HEK293 (cell line): ENCODE results near the gene PCDHGA9.

Source experiments
- CTCF ChIA-PET: fragments of 350-600 bp; formaldehyde crosslinking; extraction: SDS; loops from one replicate; lab custom pipeline; 2021; ENCODE audit warnings: antibody characterized with exemption; lab: Yijun Ruan, JAX
- POLR2A ChIA-PET: fragments of 300-600 bp; formaldehyde crosslinking; extraction: SDS; loops from one replicate; lab custom pipeline; 2020; ENCODE audit warnings: antibody characterized with exemption, inconsistent platforms; lab: Yijun Ruan, JAX
- H3K27ac ChIP-seq: fragments of 200-500 bp; sonication (Bioruptor generic); 2 replicates; pipeline ENCODE4 v1.5.1; 2014; ENCODE audit warnings: low read depth, low read length, control low read depth, inconsistent platforms; ENCODE audit errors: extremely low read depth
- H3K36me3 ChIP-seq, 2 experiments: fragments of 200-500 bp in 1 of 2; sonication (Bioruptor generic) in 1 of 2; 1 replicate in 1 of 2; 2 replicates in 1 of 2; pipeline ENCODE4 v1.5.1; 2014 to 2017; ENCODE audit warnings: inconsistent platforms in 2 of 2, low read length in 2 of 2; ENCODE audit not compliant: control insufficient read depth in 2 of 2, insufficient read depth in 1 of 2
- H3K4me1 ChIP-seq: fragments of 200-500 bp; sonication (Bioruptor generic); 2 replicates; pipeline ENCODE4 v1.5.1; 2014; ENCODE audit warnings: mild to moderate bottlenecking, low read length, inconsistent platforms; ENCODE audit not compliant: control insufficient read depth, insufficient read depth
- H3K4me3 ChIP-seq: 2 replicates; pipeline ENCODE4 v1.5.1; 2011; ENCODE audit warnings: low read depth, mild to moderate bottlenecking, control low read depth, low read length, moderate library complexity
- H3K9me3 ChIP-seq: fragments of 200-500 bp; sonication (Bioruptor generic); 2 replicates; pipeline ENCODE4 v1.5.1; 2014; ENCODE audit warnings: low read depth, low read length, inconsistent platforms; ENCODE audit not compliant: control insufficient read depth, insufficient read depth
- EGR2 ChIP-seq: fragments of 450-650 bp; formaldehyde crosslinking; IDR thresholded peaks from 2 replicates; pipeline ENCODE4 v1.5.1; 2016; ENCODE audit warnings: low read depth, missing biosample characterization, missing genetic modification characterization
- GLIS2 ChIP-seq: fragments of 450-650 bp; formaldehyde crosslinking; IDR thresholded peaks from 2 replicates; pipeline ENCODE4 v1.5.1; 2016; ENCODE audit warnings: missing biosample characterization, missing genetic modification characterization
- ZBTB17 ChIP-seq: fragments of 450-650 bp; formaldehyde crosslinking; IDR thresholded peaks from 2 replicates; pipeline ENCODE4 v1.5.1; 2016; ENCODE audit warnings: missing biosample characterization, missing genetic modification characterization
- ZNF10 ChIP-seq: fragments of 450-650 bp; formaldehyde crosslinking; IDR thresholded peaks from 2 replicates; pipeline ENCODE4 v1.5.1; 2017; ENCODE audit warnings: missing biosample characterization, missing genetic modification characterization
- ZNF112 ChIP-seq: fragments of 450-650 bp; formaldehyde crosslinking; IDR thresholded peaks from 2 replicates; pipeline ENCODE4 v1.5.0; 2017; ENCODE audit warnings: missing biosample characterization, missing genetic modification characterization
- ZNF114 ChIP-seq: fragments of 450-650 bp; formaldehyde crosslinking; IDR thresholded peaks from 2 replicates; pipeline ENCODE4 v1.5.0; 2017; ENCODE audit warnings: missing biosample characterization, missing genetic modification characterization
- ZNF239 ChIP-seq: fragments of 450-650 bp; formaldehyde crosslinking; IDR thresholded peaks from 2 replicates; pipeline ENCODE4 v1.5.1; 2016; ENCODE audit warnings: missing biosample characterization, missing genetic modification characterization
- ZNF292 ChIP-seq: fragments of 450-650 bp; formaldehyde crosslinking; IDR thresholded peaks from 2 replicates; pipeline ENCODE4 v1.5.1; 2016; ENCODE audit warnings: low read depth, missing biosample characterization, missing genetic modification characterization, borderline replicate concordance
- ZNF302 ChIP-seq: fragments of 450-650 bp; formaldehyde crosslinking; IDR thresholded peaks from 2 replicates; pipeline ENCODE4 v1.5.1; 2016; ENCODE audit warnings: missing biosample characterization, missing genetic modification characterization, low read depth
- ZNF311 ChIP-seq: fragments of 450-650 bp; formaldehyde crosslinking; IDR thresholded peaks from 2 replicates; pipeline ENCODE4 v1.5.1; 2017; ENCODE audit warnings: missing biosample characterization, missing genetic modification characterization, borderline replicate concordance
- ZNF423 ChIP-seq: fragments of 450-650 bp; formaldehyde crosslinking; IDR thresholded peaks from 2 replicates; pipeline ENCODE4 v1.5.1; 2016; ENCODE audit warnings: missing biosample characterization, missing genetic modification characterization
- ZNF426 ChIP-seq: fragments of 450-650 bp; formaldehyde crosslinking; IDR thresholded peaks from 2 replicates; pipeline ENCODE4 v1.5.1; 2017; ENCODE audit warnings: missing biosample characterization, missing genetic modification characterization, mild to moderate bottlenecking, inconsistent platforms, moderate library complexity
- ZNF433 ChIP-seq: fragments of 450-650 bp; formaldehyde crosslinking; IDR thresholded peaks from 2 replicates; pipeline ENCODE4 v1.5.1; 2016; ENCODE audit warnings: missing biosample characterization, missing genetic modification characterization, low read depth
- ZNF518A ChIP-seq: fragments of 450-650 bp; formaldehyde crosslinking; conservative IDR thresholded peaks from 2 replicates; pipeline ENCODE4 v1.5.1; 2016; ENCODE audit warnings: low read depth, missing biosample characterization, missing genetic modification characterization
- ZNF529 ChIP-seq: fragments of 450-650 bp; formaldehyde crosslinking; IDR thresholded peaks from 2 replicates; pipeline ENCODE4 v1.5.1; 2017; ENCODE audit warnings: missing genetic modification characterization, missing biosample characterization; ENCODE audit not compliant: insufficient replicate concordance
- ZNF626 ChIP-seq: fragments of 450-650 bp; sonication (Bioruptor Pico); formaldehyde crosslinking; IDR thresholded peaks from 2 replicates; pipeline ENCODE4 v1.5.1; 2018; ENCODE audit warnings: missing biosample characterization, missing genetic modification characterization, inconsistent platforms
- ZNF658 ChIP-seq: fragments of 450-650 bp; formaldehyde crosslinking; IDR thresholded peaks from 2 replicates; pipeline ENCODE4; 2016; ENCODE audit warnings: missing biosample characterization, missing genetic modification characterization
- ZNF670 ChIP-seq: fragments of 450-650 bp; formaldehyde crosslinking; IDR thresholded peaks from 2 replicates; pipeline ENCODE4 v1.5.1; 2016; ENCODE audit warnings: missing biosample characterization, missing genetic modification characterization, low read depth
- ZNF692 ChIP-seq: fragments of 450-650 bp; formaldehyde crosslinking; IDR thresholded peaks from 2 replicates; pipeline ENCODE4 v1.5.1; 2016; ENCODE audit warnings: missing biosample characterization, missing genetic modification characterization
- ZNF791 ChIP-seq: fragments of 450-650 bp; formaldehyde crosslinking; IDR thresholded peaks from 2 replicates; pipeline ENCODE4 v1.5.1; 2016; ENCODE audit warnings: missing biosample characterization, missing genetic modification characterization
- TF ChIP-seq, protein P1 (sequence below): fragments of 450-650 bp; formaldehyde crosslinking; IDR thresholded peaks from 2 replicates; pipeline ENCODE4 v1.5.1; 2016; ENCODE audit warnings: missing biosample characterization, missing genetic modification characterization
- TF ChIP-seq, protein P2 (sequence below): fragments of 450-650 bp; formaldehyde crosslinking; IDR thresholded peaks from 2 replicates; pipeline ENCODE4 v1.5.1; 2016; ENCODE audit warnings: missing biosample characterization, missing genetic modification characterization

PCDHGA9 gene

DNA sequence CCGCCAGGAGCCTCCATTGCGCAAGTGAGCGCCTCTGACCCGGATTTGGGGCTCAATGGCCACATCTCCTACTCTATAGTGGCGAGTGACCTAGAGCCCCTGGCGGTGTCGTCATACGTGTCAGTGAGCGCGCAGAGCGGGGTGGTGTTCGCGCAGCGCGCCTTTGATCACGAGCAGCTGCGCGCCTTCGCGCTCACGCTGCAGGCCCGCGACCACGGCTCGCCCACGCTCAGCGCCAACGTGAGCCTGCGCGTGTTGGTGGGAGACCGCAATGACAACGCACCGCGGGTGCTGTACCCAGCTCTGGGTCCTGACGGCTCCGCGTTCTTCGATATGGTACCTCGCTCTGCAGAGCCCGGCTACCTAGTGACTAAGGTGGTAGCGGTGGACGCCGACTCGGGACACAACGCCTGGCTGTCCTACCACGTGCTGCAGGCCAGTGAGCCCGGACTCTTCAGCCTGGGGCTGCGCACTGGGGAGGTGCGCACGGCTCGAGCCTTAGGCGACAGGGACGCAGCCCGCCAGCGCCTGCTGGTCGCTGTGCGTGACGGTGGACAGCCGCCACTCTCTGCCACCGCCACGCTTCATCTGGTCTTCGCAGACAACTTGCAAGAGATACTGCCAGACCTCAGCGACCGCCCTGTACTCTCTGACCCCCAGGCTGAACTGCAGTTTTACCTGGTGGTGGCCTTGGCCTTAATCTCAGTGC is 7.2 kb downstream of the PCDHGA9 start:
- TF ChIP-seq ZNF426 (tag by site-specific recombination) (no peak), ZNF529 (tag by site-specific recombination) (no peak)
- TF ChIP-seq, all 188 proteins: peak for 0
- no peaks in the 10 kb centered on the region for H3K4me1 ChIP-seq
- ChIA-PET POLR2A (no interaction called here), CTCF (interaction anchor here (0.7 to 1.0 kb wide), 2 partner anchors 148 to 167 kb away, joined by 3 to 4 read pairs; no protein-coding TSS in a partner anchor)
- no peak overlapping the region for H3K4me3 ChIP-seq
- H3K36me3 ChIP-seq, result no peaks in the 10 kb centered on the region
- H3K9me3 ChIP-seq, result no peaks in the 10 kb centered on the region
- H3K27ac ChIP-seq, result no peak overlapping the region

DNA sequence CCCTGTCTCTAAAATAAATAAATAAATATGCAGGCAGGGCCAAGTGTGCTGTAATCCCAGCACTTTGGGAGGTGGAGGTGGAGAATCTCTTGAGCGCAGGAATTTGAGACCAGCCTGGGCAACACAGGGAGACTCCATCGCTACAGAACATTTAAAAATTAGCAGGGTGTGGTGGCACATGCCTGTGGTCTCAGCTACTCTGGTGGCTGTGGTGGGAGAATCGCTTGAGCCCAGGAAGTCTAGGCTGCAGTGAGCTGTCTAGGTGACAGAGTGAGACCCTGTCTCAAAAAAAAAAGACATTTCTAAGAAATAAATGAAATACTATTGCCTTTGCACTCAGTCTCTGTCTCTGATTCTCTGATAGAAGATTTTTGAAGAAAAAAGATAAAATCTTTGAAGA is 9.0 kb downstream of the PCDHGA9 start:
- no peak overlapping the region for H3K4me3 ChIP-seq
- H3K36me3 ChIP-seq, result no peaks in the 10 kb centered on the region
- no peak for TF ChIP-seq ZNF114 (tag by site-specific recombination)
- TF ChIP-seq EGR2 (tag by site-specific recombination), result no peak
- no peak for TF ChIP-seq ZNF518A (tag by site-specific recombination)
- no peak for TF ChIP-seq ZNF670
- TF ChIP-seq, protein P1, sequence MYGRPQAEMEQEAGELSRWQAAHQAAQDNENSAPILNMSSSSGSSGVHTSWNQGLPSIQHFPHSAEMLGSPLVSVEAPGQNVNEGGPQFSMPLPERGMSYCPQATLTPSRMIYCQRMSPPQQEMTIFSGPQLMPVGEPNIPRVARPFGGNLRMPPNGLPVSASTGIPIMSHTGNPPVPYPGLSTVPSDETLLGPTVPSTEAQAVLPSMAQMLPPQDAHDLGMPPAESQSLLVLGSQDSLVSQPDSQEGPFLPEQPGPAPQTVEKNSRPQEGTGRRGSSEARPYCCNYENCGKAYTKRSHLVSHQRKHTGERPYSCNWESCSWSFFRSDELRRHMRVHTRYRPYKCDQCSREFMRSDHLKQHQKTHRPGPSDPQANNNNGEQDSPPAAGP, result no peak
- no peak for TF ChIP-seq ZNF791
- no peak for TF ChIP-seq ZNF433
- TF ChIP-seq, all 188 proteins: peak for 0
- H3K4me1 ChIP-seq, result no peaks in the 10 kb centered on the region
- POLR2A ChIA-PET, result no interaction called here
- CTCF ChIA-PET, result interaction anchor here (0.6 to 1.5 kb wide), 2 partner anchors 10 to 726 kb away, joined by 4 to 6 read pairs; partner anchors contain the start of gene PCDHGA11
- no peaks in the 10 kb centered on the region for H3K9me3 ChIP-seq
- H3K27ac ChIP-seq, result no peak overlapping the region

- POLR2A ChIA-PET, result no interaction called here
- Histone ChIP-seq H3K4me1 (no peaks in the 10 kb centered on the region), H3K9me3 (no peaks in the 10 kb centered on the region), H3K4me3 (no peak within 1 kb of the TSS), H3K36me3 (no peaks in the 10 kb centered on the region), H3K27ac (no peak within 1 kb of the TSS)
- CTCF ChIA-PET, result interaction anchor here (0.6 to 3.2 kb wide), 15 partner anchors 15 to 364 kb away, joined by 3 to 14 read pairs (median 3); partner anchors contain the start of genes PCDHGA12 and PCDHGB5
- TF ChIP-seq ZNF10, result no peak
- no peak for TF ChIP-seq ZNF692 (tag by site-specific recombination)
- TF ChIP-seq ZNF311 (tag by site-specific recombination), result no peak
- TF ChIP-seq ZBTB17, result no peak
- no peak for TF ChIP-seq ZNF302 (tag by site-specific recombination)
- TF ChIP-seq ZNF423, result no peak
- TF ChIP-seq ZNF626, result no peak
- TF ChIP-seq GLIS2 (tag by site-specific recombination), result no peak
- TF ChIP-seq ZNF239 (tag by site-specific recombination), result no peak
- TF ChIP-seq ZNF292 (tag by site-specific recombination), result no peak
- no peak for TF ChIP-seq ZNF112
- TF ChIP-seq, protein P2, sequence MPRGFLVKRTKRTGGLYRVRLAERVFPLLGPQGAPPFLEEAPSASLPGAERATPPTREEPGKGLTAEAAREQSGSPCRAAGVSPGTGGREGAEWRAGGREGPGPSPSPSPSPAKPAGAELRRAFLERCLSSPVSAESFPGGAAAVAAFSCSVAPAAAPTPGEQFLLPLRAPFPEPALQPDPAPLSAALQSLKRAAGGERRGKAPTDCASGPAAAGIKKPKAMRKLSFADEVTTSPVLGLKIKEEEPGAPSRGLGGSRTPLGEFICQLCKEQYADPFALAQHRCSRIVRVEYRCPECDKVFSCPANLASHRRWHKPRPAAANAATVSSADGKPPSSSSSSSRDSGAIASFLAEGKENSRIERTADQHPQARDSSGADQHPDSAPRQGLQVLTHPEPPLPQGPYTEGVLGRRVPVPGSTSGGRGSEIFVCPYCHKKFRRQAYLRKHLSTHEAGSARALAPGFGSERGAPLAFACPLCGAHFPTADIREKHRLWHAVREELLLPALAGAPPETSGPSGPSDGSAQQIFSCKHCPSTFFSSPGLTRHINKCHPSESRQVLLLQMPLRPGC, result no peak
- no peak for TF ChIP-seq ZNF658 (tag by site-specific recombination)
Observed at GRCh38 chr5:141412854-141413539, 10.4 kb downstream of the PCDHGA9 start, which contains the start of gene PCDHGA10. Gene PCDHGA10 (plus strand): TSS chr5:141412987. CDS start chr5:141413176, 189 bp downstream.
